Neutrophil (primary cell): ENCODE measurements around the gene WDR45.

ENCODE experiments used
- H3K27ac ChIP-seq: fragments of 200-600 bp; sonication (generic); 2 replicates; pipeline ENCODE4 v1.5.1; 2016; ENCODE audit warnings: mild to moderate bottlenecking, moderate library complexity
- H3K27me3 ChIP-seq: fragments of 200-600 bp; sonication (generic); 2 replicates; pipeline ENCODE4 v1.6.0; 2016; ENCODE audit warnings: mild to moderate bottlenecking
- H3K36me3 ChIP-seq: fragments of 200-600 bp; sonication (generic); 2 replicates; pipeline ENCODE4 v1.5.1; 2017
- H3K4me1 ChIP-seq, 2 experiments: fragments of 200-600 bp in 1 of 2; sonication (generic) in 1 of 2; 1 replicate in 1 of 2; 2 replicates in 1 of 2; pipeline versions ENCODE4 v1.5.1 to v1.6.1; 2013 to 2016; ENCODE audit warnings: low read depth in 1 of 2, low read length in 1 of 2, mild to moderate bottlenecking in 1 of 2, moderate library complexity in 1 of 2; ENCODE audit not compliant: control insufficient read depth in 1 of 2, insufficient read depth in 1 of 2
- H3K4me3 ChIP-seq, 2 experiments: fragments of 200-600 bp in 1 of 2; sonication (generic) in 1 of 2; 1 replicate in 1 of 2; 2 replicates in 1 of 2; pipeline ENCODE4 v1.5.1; 2013 to 2016; ENCODE audit warnings: low read depth in 1 of 2, low read length in 1 of 2, mild to moderate bottlenecking in 1 of 2, moderate library complexity in 1 of 2
- H3K9me3 ChIP-seq: fragments of 200-600 bp; sonication (generic); 2 replicates; pipeline ENCODE4 v1.5.1; 2016
- TF ChIP-seq, protein P1 (sequence below): fragments of 200-600 bp; sonication (generic); IDR thresholded peaks from 2 replicates; pipeline ENCODE4 v1.5.1; 2016; ENCODE audit warnings: antibody characterized with exemption

The WDR45 gene

GRCh38 chrX:49067285-49068120 is 12.2 kb downstream of the WDR45 start:
- H3K4me1 ChIP-seq: no peaks in the 10 kb centered on the region
- no peaks in the 10 kb centered on the region for H3K36me3 ChIP-seq
- TF ChIP-seq, protein P1, sequence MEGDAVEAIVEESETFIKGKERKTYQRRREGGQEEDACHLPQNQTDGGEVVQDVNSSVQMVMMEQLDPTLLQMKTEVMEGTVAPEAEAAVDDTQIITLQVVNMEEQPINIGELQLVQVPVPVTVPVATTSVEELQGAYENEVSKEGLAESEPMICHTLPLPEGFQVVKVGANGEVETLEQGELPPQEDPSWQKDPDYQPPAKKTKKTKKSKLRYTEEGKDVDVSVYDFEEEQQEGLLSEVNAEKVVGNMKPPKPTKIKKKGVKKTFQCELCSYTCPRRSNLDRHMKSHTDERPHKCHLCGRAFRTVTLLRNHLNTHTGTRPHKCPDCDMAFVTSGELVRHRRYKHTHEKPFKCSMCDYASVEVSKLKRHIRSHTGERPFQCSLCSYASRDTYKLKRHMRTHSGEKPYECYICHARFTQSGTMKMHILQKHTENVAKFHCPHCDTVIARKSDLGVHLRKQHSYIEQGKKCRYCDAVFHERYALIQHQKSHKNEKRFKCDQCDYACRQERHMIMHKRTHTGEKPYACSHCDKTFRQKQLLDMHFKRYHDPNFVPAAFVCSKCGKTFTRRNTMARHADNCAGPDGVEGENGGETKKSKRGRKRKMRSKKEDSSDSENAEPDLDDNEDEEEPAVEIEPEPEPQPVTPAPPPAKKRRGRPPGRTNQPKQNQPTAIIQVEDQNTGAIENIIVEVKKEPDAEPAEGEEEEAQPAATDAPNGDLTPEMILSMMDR: no peak
- no peak overlapping the region for H3K4me3 ChIP-seq
- H3K9me3 ChIP-seq: no peaks in the 10 kb centered on the region
- H3K27me3 ChIP-seq: no peaks in the 10 kb centered on the region
- no peak overlapping the region for H3K27ac ChIP-seq

- TF ChIP-seq, protein P1: no peak
- Histone ChIP-seq H3K27ac (no peak overlapping the region), H3K9me3 (no peaks in the 10 kb centered on the region), H3K36me3 (no peaks in the 10 kb centered on the region), H3K4me3 (no peak overlapping the region), H3K4me1 (no peaks in the 10 kb centered on the region), H3K27me3 (no peaks in the 10 kb centered on the region)
Measured at GRCh38 chrX:49066690-49067089, 13.0 kb downstream of the WDR45 start.

GRCh38 chrX:49066278-49066677 is 13.4 kb downstream of the WDR45 start:
- no peaks in the 10 kb centered on the region for H3K36me3 ChIP-seq

GRCh38 chrX:49064735-49065134 is 15.0 kb downstream of the WDR45 start:
- H3K4me1 ChIP-seq: no peaks in the 10 kb centered on the region
- H3K27me3 ChIP-seq: no peaks in the 10 kb centered on the region
- TF ChIP-seq, protein P1: no peak
- H3K4me3 ChIP-seq: no peak overlapping the region
- H3K9me3 ChIP-seq: no peaks in the 10 kb centered on the region
- no peaks in the 10 kb centered on the region for H3K36me3 ChIP-seq
- H3K27ac ChIP-seq: no peak overlapping the region

More at GRCh38 chrX:49066278-49066677, 13.4 kb downstream of the WDR45 start:
- Histone ChIP-seq H3K4me3 (no peak overlapping the region), H3K27me3 (no peaks in the 10 kb centered on the region), H3K27ac (no peak overlapping the region), H3K9me3 (no peaks in the 10 kb centered on the region), H3K4me1 (no peaks in the 10 kb centered on the region)
- TF ChIP-seq, protein P1: no peak

- H3K4me3 ChIP-seq: no peak overlapping the region
- no peak overlapping the region for H3K27ac ChIP-seq
- no peaks in the 10 kb centered on the region for H3K36me3 ChIP-seq
- no peaks in the 10 kb centered on the region for H3K9me3 ChIP-seq
- TF ChIP-seq, protein P1: no peak
- H3K27me3 ChIP-seq: no peaks in the 10 kb centered on the region
- no peaks in the 10 kb centered on the region for H3K4me1 ChIP-seq
Measured at GRCh38 chrX:49064303-49064702, 15.4 kb downstream of the WDR45 start.
